ENCODE data around the gene MAP1LC3B.

The MAP1LC3B gene

GRCh38 chr16:87393680-87394055 is 1.5 kb downstream of the MAP1LC3B start:
- peak overlapping the region in 13 of 21 experiments; percentile 29 to 99 (median 97) for H3K27ac ChIP-seq
- H3K4me3 ChIP-seq = peak overlapping the region; percentile 58 to 93 (median 78)

- Histone ChIP-seq H3K4me3 (no peak overlapping the region), H3K27ac (peak overlapping the region in 1 of 21 experiments; percentile 33)
These were observed 3.2 kb downstream of the MAP1LC3B start for GRCh38 chr16:87395181-87395842.

DNA sequence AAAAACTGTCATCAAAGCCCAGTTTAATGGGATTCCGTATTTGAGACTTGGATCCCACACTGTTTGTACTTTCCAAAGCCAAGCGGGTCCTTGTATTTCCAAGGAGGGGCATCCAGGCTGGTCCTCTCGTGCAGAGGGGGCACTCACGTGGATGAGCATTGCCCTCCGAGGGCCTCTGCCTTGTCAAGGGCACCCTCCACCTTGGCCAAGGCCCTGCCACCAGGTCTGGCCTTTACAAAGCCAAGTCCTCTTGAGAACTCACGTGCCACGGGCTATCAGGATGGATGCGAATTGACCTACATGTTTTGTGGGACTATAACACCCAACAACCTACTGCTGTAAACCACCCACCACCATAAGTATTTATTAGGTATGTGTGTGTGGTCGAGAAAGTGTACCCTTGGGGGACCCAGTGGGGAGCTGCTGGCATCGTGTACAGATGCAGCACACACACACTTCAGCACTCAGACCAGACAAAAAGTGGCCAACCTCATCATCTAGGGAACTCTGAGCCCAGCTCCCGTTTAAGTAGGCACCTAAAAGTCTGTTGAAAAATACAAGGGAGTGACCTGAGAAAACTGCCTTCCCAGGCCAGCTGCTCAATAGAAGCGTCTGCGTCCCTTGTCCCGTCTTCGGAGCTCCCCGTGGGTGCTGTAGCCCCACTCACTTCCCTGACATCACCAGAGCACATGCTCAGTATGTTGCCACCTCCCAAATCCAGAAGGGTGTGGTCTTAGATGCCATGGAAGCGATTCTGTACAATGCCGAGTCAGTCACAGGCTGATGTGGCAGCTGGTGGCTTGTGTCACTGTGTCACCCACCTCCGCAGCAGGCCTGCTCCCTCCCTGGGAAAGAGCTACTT is 12.9 kb downstream of the MAP1LC3B start:
- no peak overlapping the region for H3K27ac ChIP-seq
- no peak overlapping the region for H3K4me3 ChIP-seq

- Histone ChIP-seq H3K27ac (peak overlapping the region in 4 of 21 experiments; percentile 25 to 62 (median 54)), H3K4me3 (no peak overlapping the region)
These were observed 14.5 kb downstream of the MAP1LC3B start for GRCh38 chr16:87406495-87407088.

GRCh38 chr16:87407511-87408112 is 15.5 kb downstream of the MAP1LC3B start:
- peak overlapping the region in 3 of 21 experiments; percentile 50 to 62 (median 59) for H3K27ac ChIP-seq

GRCh38 chr16:87409153-87409552 is 17.0 kb downstream of the MAP1LC3B start:
- H3K4me3 ChIP-seq = no peak overlapping the region
- no peak overlapping the region for H3K27ac ChIP-seq

More at GRCh38 chr16:87407511-87408112, 15.5 kb downstream of the MAP1LC3B start:
- no peak overlapping the region for H3K4me3 ChIP-seq

DNA sequence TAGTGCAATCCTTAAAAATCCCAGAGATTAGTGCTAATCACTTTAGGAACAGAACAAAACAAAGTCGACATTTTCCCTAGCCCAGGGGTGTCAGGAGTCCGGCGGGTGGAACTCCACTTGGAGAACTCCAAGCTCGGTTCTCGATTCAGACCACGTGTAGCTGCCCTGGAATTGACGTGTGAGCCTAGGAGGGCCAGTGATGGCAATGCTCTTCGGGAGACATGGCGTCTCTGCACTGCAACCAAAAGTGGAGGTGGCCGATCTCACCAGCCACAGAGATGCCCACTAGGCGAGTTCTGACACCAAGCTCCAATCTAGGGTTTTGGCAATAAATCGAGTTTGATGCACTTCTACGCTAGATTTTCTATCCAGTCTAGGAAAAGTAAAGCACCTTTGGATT is 17.6 kb downstream of the MAP1LC3B start:
- no peak overlapping the region for H3K27ac ChIP-seq
- H3K4me3 ChIP-seq = no peak overlapping the region

DNA sequence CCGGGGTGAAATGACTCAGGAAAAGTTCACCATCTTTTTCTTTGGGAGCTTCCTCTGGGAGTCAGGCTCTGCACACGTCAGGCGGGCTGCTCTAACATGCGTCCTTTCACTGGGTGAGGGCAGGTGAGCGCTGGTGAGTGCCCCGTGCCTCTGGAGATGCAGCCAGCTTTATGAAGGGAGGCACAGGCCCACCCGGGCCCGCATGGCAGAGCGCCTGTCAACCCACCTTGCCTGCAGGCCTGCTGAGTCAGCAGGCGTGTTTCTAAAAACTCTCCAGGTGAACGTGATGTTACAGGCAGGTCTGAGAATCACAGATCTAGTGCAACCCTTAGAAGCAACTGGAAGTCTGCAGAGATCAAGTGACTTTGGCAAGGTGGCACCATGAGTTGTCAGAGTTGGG is 18.4 kb downstream of the MAP1LC3B start:
- Histone ChIP-seq H3K4me3 (no peak overlapping the region), H3K27ac (no peak overlapping the region)

GRCh38 chr16:87410968-87411367 is 18.8 kb downstream of the MAP1LC3B start:
- Histone ChIP-seq H3K4me3 (no peak overlapping the region), H3K27ac (no peak overlapping the region)

GRCh38 chr16:87411375-87412271 is 19.5 kb downstream of the MAP1LC3B start:
- no peak overlapping the region for H3K4me3 ChIP-seq
- H3K27ac ChIP-seq = no peak overlapping the region

- H3K27ac ChIP-seq = no peak overlapping the region
- no peak overlapping the region for H3K4me3 ChIP-seq
These were observed 20.3 kb downstream of the MAP1LC3B start for GRCh38 chr16:87412371-87412995.

- no peak overlapping the region for H3K27ac ChIP-seq
- H3K4me3 ChIP-seq = no peak overlapping the region
These were observed 20.9 kb downstream of the MAP1LC3B start for GRCh38 chr16:87412996-87413421.

DNA sequence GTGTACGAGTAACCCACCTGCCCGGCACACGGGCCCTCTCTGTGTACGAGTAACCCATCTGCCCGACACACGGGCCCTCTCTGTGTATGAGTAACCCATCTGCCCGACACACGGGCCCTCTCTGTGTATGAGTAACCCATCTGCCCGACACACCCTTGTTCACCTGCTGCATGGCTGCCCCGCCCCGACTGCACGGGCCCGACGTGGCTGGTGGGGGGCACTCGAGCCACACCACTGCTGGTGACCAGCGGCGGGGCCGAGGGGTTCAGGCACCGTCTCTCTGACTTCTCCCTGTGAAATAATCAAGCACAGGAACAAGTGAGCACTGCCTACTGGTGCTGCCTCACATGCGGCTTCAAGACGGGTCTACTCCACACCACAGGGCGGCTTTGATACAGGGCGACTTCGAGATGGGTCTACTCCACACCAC is 22.1 kb downstream of the MAP1LC3B start:
- Histone ChIP-seq H3K4me3 (no peak overlapping the region), H3K27ac (no peak overlapping the region)

DNA sequence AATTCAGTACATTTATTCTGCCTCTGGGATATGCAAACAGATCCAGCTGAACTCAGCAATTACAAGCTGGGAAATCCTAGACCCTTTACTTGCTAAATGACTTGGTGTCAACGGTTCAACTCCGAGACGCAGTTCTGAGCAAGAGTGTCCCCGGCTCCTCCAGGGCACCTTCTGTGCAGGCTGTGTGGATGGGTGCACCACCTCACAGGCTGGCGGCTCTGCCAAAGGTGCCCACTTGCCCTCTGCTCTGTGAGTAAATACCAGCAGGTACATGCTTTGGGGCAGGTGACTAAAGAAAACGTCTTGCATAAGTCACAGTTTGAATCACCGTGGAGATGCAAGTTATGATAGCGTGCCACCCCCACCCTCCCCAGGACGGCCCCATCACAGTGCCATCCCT is 23.3 kb downstream of the MAP1LC3B start:
- H3K4me3 ChIP-seq = no peak overlapping the region
- H3K27ac ChIP-seq = no peak overlapping the region

DNA sequence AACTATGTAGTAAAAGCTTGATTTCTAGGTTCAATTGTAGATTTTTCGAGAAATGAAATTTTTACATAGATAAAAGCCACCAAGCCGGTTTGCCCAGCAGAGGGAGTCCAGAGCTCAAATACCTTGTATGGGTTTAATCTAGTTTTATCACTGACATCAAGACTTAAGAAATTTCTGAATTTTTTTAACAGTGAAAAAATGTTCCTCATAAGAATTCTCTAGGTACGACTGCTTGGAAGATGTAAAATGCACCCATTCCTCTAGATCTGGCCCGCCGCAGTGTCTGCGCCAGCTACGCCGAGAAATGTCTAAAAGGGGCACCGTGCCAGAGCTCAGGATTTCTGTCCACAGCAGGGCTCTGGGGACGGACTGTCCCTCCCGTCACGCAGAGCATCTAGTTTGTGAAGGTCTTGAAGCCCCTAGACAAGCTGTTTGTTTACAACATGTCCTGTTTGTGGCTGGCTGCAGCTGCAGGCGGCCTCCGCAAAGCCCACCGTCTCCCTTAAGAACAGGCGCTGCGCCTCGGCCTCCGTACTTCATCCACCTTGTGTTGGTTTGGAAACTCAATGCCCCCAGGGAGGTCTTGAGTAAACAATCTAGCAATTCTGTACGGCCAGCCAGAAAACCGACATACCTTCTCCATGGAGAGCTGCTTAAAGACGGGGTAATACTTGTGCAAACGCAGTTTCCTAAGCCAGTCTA is 24.8 kb downstream of the MAP1LC3B start:
- Histone ChIP-seq H3K27ac (no peak overlapping the region), H3K4me3 (no peak overlapping the region)

DNA sequence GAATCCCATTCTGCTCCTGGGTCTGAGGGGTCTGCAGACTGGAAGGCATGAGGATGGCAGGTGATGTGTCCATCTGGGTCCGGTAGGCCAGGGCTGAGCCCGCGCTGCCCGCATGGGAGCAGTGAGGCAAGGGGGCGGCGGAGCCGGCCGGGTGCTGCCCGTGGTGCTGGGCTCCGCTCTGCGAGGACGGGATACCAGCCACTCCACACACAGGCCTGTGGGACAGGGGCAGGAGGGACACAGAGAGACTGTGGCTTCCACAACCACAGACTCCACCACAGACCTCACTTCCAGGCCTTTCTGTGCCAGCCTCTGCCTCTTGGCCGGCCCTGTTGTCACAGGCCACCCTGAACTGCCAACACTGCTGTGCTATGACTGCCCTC is 25.4 kb downstream of the MAP1LC3B start:
- Histone ChIP-seq H3K27ac (no peak overlapping the region), H3K4me3 (no peak overlapping the region)

GRCh38 chr16:87418216-87418615 is 26.1 kb downstream of the MAP1LC3B start:
- H3K27ac ChIP-seq = no peak overlapping the region
- H3K4me3 ChIP-seq = no peak overlapping the region

DNA sequence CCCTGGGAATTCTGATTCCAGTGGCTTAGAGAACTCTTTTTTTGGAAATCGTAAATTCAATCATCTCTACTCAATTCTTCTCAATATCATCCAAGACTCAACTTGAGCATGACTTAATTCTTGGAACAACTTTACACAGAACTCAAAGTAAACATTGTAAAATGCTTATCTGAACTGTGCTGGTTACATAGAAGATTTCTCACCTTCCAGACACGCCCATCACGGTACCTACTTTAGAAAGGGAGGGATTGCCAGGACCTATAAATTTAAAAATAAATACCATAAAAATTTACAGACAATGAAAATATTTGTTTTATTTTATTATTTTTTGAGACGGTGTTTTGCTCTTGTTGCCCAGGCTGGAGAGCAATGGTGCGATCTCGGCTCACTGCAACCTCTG is 26.5 kb downstream of the MAP1LC3B start:
- no peak overlapping the region for H3K4me3 ChIP-seq
- no peak overlapping the region for H3K27ac ChIP-seq
